ENCODE results near the gene OR10H4.
"Not testable (repeated sequence)": the region's sequence is repeated elsewhere in the genome, so short reads cannot be mapped to it uniquely, and the experiment has no call there.

Gene OR10H4

GRCh38 chr19:15948223-15949058 is at the start of gene OR10H4:
Gene OR10H4 (plus strand): TSS chr19:15949008. CDS start chr19:15949008, 0 bp downstream.
- DNase-seq (ENCODE audit: low read depth in 2 of 2): no peak

GRCh38 chr19:15899561-15899960 is 49.2 kb upstream of the OR10H4 start:
- DNase-seq (ENCODE audit: low read depth in 2 of 2): not testable (repeated sequence)

- not testable (repeated sequence) for DNase-seq (ENCODE audit: low read depth in 2 of 2)
Measured at GRCh38 chr19:15900032-15900431, 48.8 kb upstream of the OR10H4 start.

GRCh38 chr19:15900504-15900903 is 48.3 kb upstream of the OR10H4 start:
- no peak for DNase-seq (ENCODE audit: low read depth in 2 of 2)

GRCh38 chr19:15902254-15902653 is 46.6 kb upstream of the OR10H4 start:
- DNase-seq (ENCODE audit: low read depth in 2 of 2): no peak

- not testable (repeated sequence) for DNase-seq (ENCODE audit: low read depth in 2 of 2)
Measured at GRCh38 chr19:15902898-15903297, 45.9 kb upstream of the OR10H4 start.

- DNase-seq (ENCODE audit: low read depth in 2 of 2): no peak
Measured at GRCh38 chr19:15905026-15905425, 43.8 kb upstream of the OR10H4 start.

GRCh38 chr19:15911599-15912235 is 37.1 kb upstream of the OR10H4 start:
- no peak for DNase-seq (ENCODE audit: low read depth in 2 of 2)

- DNase-seq (ENCODE audit: low read depth in 2 of 2): no peak
Measured at GRCh38 chr19:15913384-15913783, 35.4 kb upstream of the OR10H4 start.

- no peak for DNase-seq (ENCODE audit: low read depth in 2 of 2)
Measured at GRCh38 chr19:15913830-15914229, 35.0 kb upstream of the OR10H4 start.

- DNase-seq (ENCODE audit: low read depth in 2 of 2): no peak
Measured at GRCh38 chr19:15915109-15915508, 33.7 kb upstream of the OR10H4 start.

- no peak for DNase-seq (ENCODE audit: low read depth in 2 of 2)
Measured at GRCh38 chr19:15919243-15919642, 29.6 kb upstream of the OR10H4 start.

GRCh38 chr19:15922021-15922420 is 26.8 kb upstream of the OR10H4 start:
- no peak for DNase-seq (ENCODE audit: low read depth in 2 of 2)

- DNase-seq (ENCODE audit: low read depth in 2 of 2): no peak
Measured at GRCh38 chr19:15923702-15924101, 25.1 kb upstream of the OR10H4 start.

GRCh38 chr19:15926484-15926883 is 22.3 kb upstream of the OR10H4 start:
- no peak for DNase-seq (ENCODE audit: low read depth in 2 of 2)

- DNase-seq (ENCODE audit: low read depth in 2 of 2): no peak
Measured at GRCh38 chr19:15928321-15928720, 20.5 kb upstream of the OR10H4 start.

- DNase-seq (ENCODE audit: low read depth in 2 of 2): not testable (repeated sequence)
Measured at GRCh38 chr19:15933761-15934331, 15.0 kb upstream of the OR10H4 start.

GRCh38 chr19:15934332-15935078 is 14.3 kb upstream of the OR10H4 start, which contains the start of gene CYP4F11:
Gene CYP4F11 (minus strand): TSS chr19:15934529. CDS start chr19:15934408, 121 bp downstream.
- no peak for DNase-seq (ENCODE audit: low read depth in 2 of 2)

GRCh38 chr19:15935167-15935702 is 13.6 kb upstream of the OR10H4 start:
- DNase-seq (ENCODE audit: low read depth in 2 of 2): no peak

- DNase-seq (ENCODE audit: low read depth in 2 of 2): no peak
Measured at GRCh38 chr19:15936173-15936572, 12.6 kb upstream of the OR10H4 start.

GRCh38 chr19:15936950-15937349 is 11.9 kb upstream of the OR10H4 start:
- no peak for DNase-seq (ENCODE audit: low read depth in 2 of 2)

- DNase-seq (ENCODE audit: low read depth in 2 of 2): no peak
Measured at GRCh38 chr19:15937771-15938170, 11.0 kb upstream of the OR10H4 start.

Measured in stimulated activated CD8-positive, alpha-beta memory T cell treated with anti-CD3 and anti-CD28 coated beads, Interleukin-15, amount 100 ng/mL, for 4 hours (primary cell).